GM19240 (cell line): Measurements from ENCODE around the gene PAWR.

Source experiments
- DNase-seq: peaks from one replicate; pipeline ENCODE4 v3.0.0; 2011; ENCODE audit warnings: low spot score; ENCODE audit not compliant: insufficient read length

Gene PAWR

GRCh38 chr12:79690638-79691510, at the start of gene PAWR:
Gene PAWR, minus strand, starts transcription at chr12:79690964. Its CDS starts 720 bp downstream, at chr12:79690244.
- peak; percentile 52 for DNase-seq

GRCh38 chr12:79737875-79738718, 47.3 kb upstream of the PAWR start:
- DNase-seq: peak; percentile 1

- no peak for DNase-seq
Observed at GRCh38 chr12:79732638-79733037, 41.9 kb upstream of the PAWR start.

- no peak for DNase-seq
Observed at GRCh38 chr12:79725987-79726386, 35.2 kb upstream of the PAWR start.

- DNase-seq: no peak
Observed at GRCh38 chr12:79717006-79717405, 26.2 kb upstream of the PAWR start.

- no peak for DNase-seq
Observed at GRCh38 chr12:79715308-79715707, 24.5 kb upstream of the PAWR start.

GRCh38 chr12:79710707-79711483, 20.1 kb upstream of the PAWR start:
- no peak for DNase-seq

- DNase-seq: no peak
Observed at GRCh38 chr12:79707830-79708229, 17.1 kb upstream of the PAWR start.

- no peak for DNase-seq
Observed at GRCh38 chr12:79706676-79707075, 15.9 kb upstream of the PAWR start.

GRCh38 chr12:79706156-79706555, 15.4 kb upstream of the PAWR start:
- DNase-seq: no peak

GRCh38 chr12:79698966-79699365, 8.2 kb upstream of the PAWR start:
- no peak for DNase-seq

- DNase-seq: no peak
Observed at GRCh38 chr12:79696416-79696815, 5.7 kb upstream of the PAWR start.

GRCh38 chr12:79692860-79693577, 2.3 kb upstream of the PAWR start:
- no peak for DNase-seq

- no peak for DNase-seq
Observed at GRCh38 chr12:79691511-79692248, 916 bp upstream of the PAWR start.

- no peak for DNase-seq
Observed at GRCh38 chr12:79690142-79690637, 574 bp downstream of the PAWR start.

- no peak for DNase-seq
Observed at GRCh38 chr12:79689477-79690141, 1.2 kb downstream of the PAWR start.

GRCh38 chr12:79689061-79689476, 1.7 kb downstream of the PAWR start:
- no peak for DNase-seq

- DNase-seq: no peak
Observed at GRCh38 chr12:79688376-79689060, 2.2 kb downstream of the PAWR start.

- no peak for DNase-seq
Observed at GRCh38 chr12:79687711-79688260, 3.0 kb downstream of the PAWR start.
